GM04503 (cell line): ENCODE results near the gene MAGEC3.

Source experiments
- DNase-seq: peaks from one replicate; pipeline ENCODE4 v3.0.0-alpha.2; 2012; ENCODE audit warnings: low read depth

The MAGEC3 gene

GRCh38 chrX:141838016-141838415 is at the start of gene MAGEC3:
TSS of gene MAGEC3 (plus strand) at chrX:141838316. CDS start at chrX:141838316, 0 bp downstream.
- no peak for DNase-seq

GRCh38 chrX:141791856-141792255 is 46.3 kb upstream of the MAGEC3 start:
- no peak for DNase-seq

- DNase-seq = no peak
These were observed 26.7 kb upstream of the MAGEC3 start for GRCh38 chrX:141811438-141811837.

- no peak for DNase-seq
These were observed 23.8 kb upstream of the MAGEC3 start for GRCh38 chrX:141814213-141814857.

- no peak for DNase-seq
These were observed 22.2 kb upstream of the MAGEC3 start for GRCh38 chrX:141815904-141816303.

- no peak for DNase-seq
These were observed 5.9 kb upstream of the MAGEC3 start for GRCh38 chrX:141832247-141832646.

- DNase-seq = peak; percentile 15
These were observed 1.7 kb downstream of the MAGEC3 start for GRCh38 chrX:141839856-141840255.

- DNase-seq = no peak
These were observed 19.4 kb downstream of the MAGEC3 start for GRCh38 chrX:141857479-141857878.

GRCh38 chrX:141879616-141880015 is 41.5 kb downstream of the MAGEC3 start:
- DNase-seq = no peak

GRCh38 chrX:141888811-141889210 is 50.7 kb downstream of the MAGEC3 start:
- peak; percentile 11 for DNase-seq

- no peak for DNase-seq
These were observed 56.6 kb downstream of the MAGEC3 start for GRCh38 chrX:141894733-141895132.

- DNase-seq = no peak
These were observed 59.6 kb downstream of the MAGEC3 start for GRCh38 chrX:141897690-141898089.

GRCh38 chrX:141902366-141902765 is 64.2 kb downstream of the MAGEC3 start:
- DNase-seq = no peak

GRCh38 chrX:141903400-141904155 is 65.5 kb downstream of the MAGEC3 start, which contains the start of gene MAGEC1:
TSS of gene MAGEC1 (plus strand) at chrX:141903894. CDS start at chrX:141905073, 1,179 bp downstream.
- DNase-seq = no peak

GRCh38 chrX:141904262-141904661 is 66.1 kb downstream of the MAGEC3 start:
- no peak for DNase-seq

- no peak for DNase-seq
These were observed 79.7 kb downstream of the MAGEC3 start for GRCh38 chrX:141917801-141918200.

- no peak for DNase-seq
These were observed 86.2 kb downstream of the MAGEC3 start for GRCh38 chrX:141924293-141924692.

- DNase-seq = no peak
These were observed 90.3 kb downstream of the MAGEC3 start for GRCh38 chrX:141928432-141928831.

- no peak for DNase-seq
These were observed 96.0 kb downstream of the MAGEC3 start for GRCh38 chrX:141934059-141934641.

GRCh38 chrX:141935645-141936044 is 97.5 kb downstream of the MAGEC3 start:
- DNase-seq = no peak

- no peak for DNase-seq
These were observed 98.0 kb downstream of the MAGEC3 start for GRCh38 chrX:141936080-141936479.

- DNase-seq = no peak
These were observed 103.1 kb downstream of the MAGEC3 start for GRCh38 chrX:141941234-141941633.

- DNase-seq = no peak
These were observed 107.3 kb downstream of the MAGEC3 start for GRCh38 chrX:141945426-141945825.
